H1 (cell line): ENCODE results near the gene NFATC4. TPM values are rescaled to one million over a fixed set of nuclear protein-coding genes. Genes with fewer than 3 reads are reported as not detected.

ENCODE experiments used
- ASH2L ChIP-seq: fragments of 200-600, 300-600 bp; sonication (generic); IDR thresholded peaks from one replicate; pipeline ENCODE4 v1.7.1; 2017; ENCODE audit warnings: low read length
- ATF2 ChIP-seq: IDR thresholded peaks from 2 replicates; pipeline ENCODE4 v1.6.1; 2012; ENCODE audit warnings: low read length, inconsistent platforms
- CEBPB ChIP-seq: IDR thresholded peaks from 2 replicates; pipeline ENCODE4 v1.6.1; 2012; ENCODE audit warnings: low read depth, low read length
- SUZ12 ChIP-seq: fragments of 200-600 bp; sonication (generic); IDR thresholded peaks from 2 replicates; pipeline ENCODE4 v1.6.1; 2012; ENCODE audit warnings: mild to moderate bottlenecking, inconsistent platforms, low read length, moderate library complexity, mixed read lengths
- polyA plus RNA-seq, 7 experiments: library from polyadenylated mRNA; depleted of rRNA in 3 of 7; stranded (reverse) in 5 of 7; unstranded in 2 of 7; fragments of >200 nt in 5 of 7; fragments of 200-250 nt in 2 of 7; gene quantifications; 1 replicate in 5 of 7; 2 replicates in 1 of 7; 4 replicates in 1 of 7; pipeline versions ENCODE4 v1.2.1 to v1.2.3, GENCODE V29; 2011 to 2013; ENCODE audit warnings: missing spikeins in 2 of 7, mixed read lengths in 2 of 7
- total RNA-seq: library from RNA; stranded (reverse); fragmentation: NEBNext Ultra II Directional; extraction: Animal tissue kit (Norgen Biotek cat#: 25700); gene quantifications from 2 replicates; pipeline ENCODE4 v1.2.1, GENCODE V29; 2021

NFATC4 gene
- total and polyA plus RNA-seq, 2 of the 8 experiments (the other 6 are each of a cell fraction or from before 2014, with no cell fraction given), result 47.3 to 50.3 TPM

GRCh38 chr14:24418492-24418873 lies 50.5 kb downstream of the NFATC4 start (continued):
- TF ChIP-seq ASH2L, result no peak
- no peak for TF ChIP-seq CEBPB
- TF ChIP-seq SUZ12, result no peak
- TF ChIP-seq ATF2, result no peak
